Occipital lobe (tissue), 2 donors: ENCODE measurements around the gene PRPH. TPM values are rescaled to one million over a fixed set of nuclear protein-coding genes. Genes with fewer than 3 reads are reported as not detected.
A peak's percentile ranks its signal among the peaks of the same experiment; 100 is the strongest.
"Not testable (repeated sequence)": the region's sequence is repeated elsewhere in the genome, so short reads cannot be mapped to it uniquely, and the experiment has no call there.

Source experiments
- DNase-seq: peaks from one replicate; lab custom pipeline; 2025; lab: John Stamatoyannopoulos, UW
- total RNA-seq: library from RNA; depleted of rRNA; stranded (reverse); fragments of >200 nt; gene quantifications from one replicate; pipeline ENCODE4 v1.2.3, GENCODE V29; 2014

Gene PRPH
- total RNA-seq, 1 donor from 2014 or later, result not detected

DNA sequence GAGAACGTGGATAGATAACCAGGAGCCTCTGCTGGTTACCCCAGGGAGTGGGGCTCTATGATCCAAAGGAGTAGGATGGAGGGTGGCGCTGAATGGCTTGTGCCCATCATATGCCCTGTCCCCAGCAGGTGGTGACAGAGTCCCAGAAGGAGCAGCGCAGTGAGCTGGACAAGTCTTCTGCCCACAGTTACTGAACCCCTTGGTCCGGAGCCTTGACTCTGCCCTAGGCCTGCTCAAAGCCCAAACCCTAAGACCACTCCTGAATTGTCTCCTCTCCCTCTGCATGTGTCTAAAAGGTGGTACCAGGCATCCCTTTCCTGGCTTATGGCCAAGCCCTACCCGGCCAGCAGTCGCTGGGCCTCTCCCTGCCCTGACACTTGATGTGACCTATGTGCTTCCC, 3.2 kb downstream of the PRPH start:
- no peak for DNase-seq

DNA sequence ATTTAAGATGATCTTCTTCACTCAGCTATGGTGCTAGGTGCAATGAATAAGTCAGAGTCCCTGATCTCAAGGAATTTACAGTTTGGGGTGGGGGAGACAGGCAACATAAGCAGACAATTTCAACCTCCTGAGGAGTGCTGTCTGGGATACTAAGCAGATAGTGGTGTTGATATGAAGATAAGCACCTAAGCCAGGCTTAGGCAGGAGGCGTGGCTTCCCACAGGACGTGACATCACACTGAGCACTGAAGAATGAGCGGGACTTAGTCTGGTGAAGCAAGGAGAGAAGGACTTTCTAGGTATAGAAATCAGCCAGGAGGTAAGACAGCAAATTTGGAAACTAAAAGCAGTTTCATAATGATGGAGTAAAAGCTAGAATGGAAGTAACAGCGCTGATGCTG, 6.8 kb downstream of the PRPH start:
- DNase-seq, result no peak

DNA sequence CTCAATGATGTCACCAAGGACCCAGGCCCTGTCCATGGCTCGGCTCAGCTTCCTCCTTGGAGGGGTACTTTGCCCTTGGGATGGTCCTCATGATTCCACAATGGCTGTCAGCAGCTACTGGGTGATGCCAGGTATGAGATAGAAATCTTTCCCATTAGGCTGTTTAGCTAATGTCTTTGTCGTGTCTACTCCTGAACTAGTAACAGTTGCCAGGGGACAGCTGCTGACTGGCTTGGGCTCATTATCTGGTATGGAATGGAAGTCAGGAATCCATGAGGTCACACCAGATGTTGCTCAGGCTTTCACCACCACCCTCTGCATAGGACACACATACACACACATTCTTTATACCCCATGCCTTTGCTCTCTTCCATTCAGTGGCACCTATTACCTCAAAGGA, 9.2 kb downstream of the PRPH start:
- no peak for DNase-seq

DNA sequence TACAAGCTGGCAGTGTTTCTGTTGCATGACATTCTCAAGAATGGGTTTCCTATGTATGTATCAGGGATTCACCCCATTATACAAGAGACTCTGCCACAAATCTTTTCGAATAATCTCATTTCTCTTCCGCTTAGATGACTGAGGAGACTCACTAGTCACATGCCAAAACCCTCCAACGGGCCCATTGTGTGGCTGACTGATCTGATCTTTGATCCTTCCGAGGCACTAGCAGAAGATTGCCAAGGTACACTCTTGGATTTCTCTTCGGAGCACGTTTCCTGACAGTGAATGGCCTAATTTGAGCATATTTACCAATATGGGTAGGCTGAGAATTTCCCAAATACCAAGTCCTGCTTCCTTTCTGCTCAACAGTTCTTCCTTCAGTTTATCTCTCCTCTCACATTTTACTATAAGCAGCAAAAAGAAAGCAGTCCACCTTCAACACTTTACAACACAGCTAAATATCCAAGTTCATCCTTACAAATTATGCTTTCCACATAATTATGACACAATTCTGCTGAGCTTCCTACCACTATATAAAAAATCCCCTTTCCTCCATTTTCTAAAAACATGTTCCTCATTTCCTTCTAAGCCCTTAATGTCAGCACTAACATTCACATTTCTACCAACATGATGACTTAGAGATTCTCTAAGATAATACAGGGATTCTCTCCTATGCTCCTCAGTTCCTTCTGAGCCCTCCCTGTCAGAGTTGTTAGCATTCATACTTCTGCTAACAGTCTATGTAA, 11.0 kb downstream of the PRPH start:
- DNase-seq, result no peak

DNA sequence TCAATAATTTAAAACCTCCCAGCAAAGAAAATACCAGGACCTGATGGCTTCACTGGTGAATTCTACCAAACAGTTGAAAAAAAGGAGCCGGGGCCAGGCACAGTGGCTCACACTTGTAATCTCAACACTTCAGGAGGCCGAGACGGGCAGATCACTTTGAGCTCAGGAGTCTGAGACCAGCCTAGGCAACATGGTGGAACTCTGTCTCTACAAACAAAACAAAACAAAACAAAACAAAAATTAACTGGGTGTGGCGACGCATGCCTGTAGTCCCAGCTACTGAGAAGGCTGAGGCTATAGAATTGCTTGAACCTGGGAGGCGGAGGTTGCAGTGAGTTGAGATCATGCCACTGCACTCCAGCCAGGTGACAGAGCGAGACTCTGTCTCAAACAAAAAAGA, 14.4 kb downstream of the PRPH start:
- no peak for DNase-seq

DNA sequence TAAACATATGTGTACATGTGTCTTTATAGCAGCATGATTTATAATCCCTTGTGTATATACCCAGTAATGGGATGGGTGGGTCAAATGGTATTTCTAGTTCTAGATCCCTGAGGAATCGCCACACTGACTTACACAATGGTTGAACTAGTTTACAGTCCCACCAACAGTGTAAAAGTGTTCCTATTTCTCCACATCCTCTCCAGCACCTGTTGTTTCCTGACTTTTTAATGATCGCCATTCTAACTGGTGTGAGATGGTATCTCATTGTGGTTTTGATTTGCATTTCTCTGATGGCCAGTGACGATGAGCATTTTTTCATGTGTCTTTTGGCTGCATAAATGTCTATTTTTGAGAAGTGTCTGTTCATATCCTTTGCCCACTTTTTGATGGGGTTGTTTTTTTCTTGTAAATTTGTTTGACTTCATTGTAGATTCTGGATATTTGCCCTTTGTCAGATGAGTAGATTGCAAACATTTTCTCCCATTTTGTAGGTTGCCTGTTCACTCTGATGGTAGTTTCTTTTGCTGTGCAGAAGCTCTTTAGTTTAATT, 15.6 kb downstream of the PRPH start:
- not testable (repeated sequence) for DNase-seq

DNA sequence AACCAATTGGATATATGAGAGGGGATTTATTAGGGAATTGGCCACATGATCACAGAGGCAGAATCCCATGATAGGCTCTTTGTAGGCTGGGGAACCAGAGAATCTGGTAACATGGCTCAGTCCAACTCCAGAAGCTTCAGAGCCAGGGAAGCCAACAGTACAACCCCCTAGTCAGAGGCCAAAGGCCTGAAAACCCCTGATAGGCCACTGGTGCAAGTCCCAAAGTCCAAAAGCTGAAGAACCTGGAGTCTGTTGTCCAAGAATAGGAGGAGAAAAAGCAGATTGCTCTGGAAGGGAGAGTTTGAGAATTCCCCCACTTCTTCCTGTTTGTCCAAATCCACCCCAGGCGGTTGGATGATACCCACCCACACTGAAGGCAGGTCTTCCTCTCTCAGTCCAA, 19.9 kb downstream of the PRPH start:
- DNase-seq, result no peak

DNA sequence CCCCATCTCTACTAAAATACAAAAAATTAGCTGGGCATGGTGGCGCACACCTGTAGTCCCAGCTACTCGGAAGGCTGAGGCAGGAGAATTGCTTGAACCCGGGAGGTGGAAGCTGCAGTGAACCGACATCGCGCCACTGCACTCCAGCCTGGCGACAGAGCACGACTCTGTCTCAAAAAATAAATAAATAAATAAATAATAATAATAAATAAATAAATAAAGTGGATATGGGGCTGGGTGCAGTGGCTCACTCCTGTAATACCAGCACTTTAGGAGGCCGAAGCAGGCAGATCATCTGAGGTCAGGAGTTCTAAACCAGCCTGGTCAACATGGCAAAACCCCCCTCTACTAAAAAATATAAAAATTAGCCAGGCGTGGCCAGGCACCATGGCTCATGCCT, 22.2 kb downstream of the PRPH start:
- DNase-seq, result not testable (repeated sequence)

DNA sequence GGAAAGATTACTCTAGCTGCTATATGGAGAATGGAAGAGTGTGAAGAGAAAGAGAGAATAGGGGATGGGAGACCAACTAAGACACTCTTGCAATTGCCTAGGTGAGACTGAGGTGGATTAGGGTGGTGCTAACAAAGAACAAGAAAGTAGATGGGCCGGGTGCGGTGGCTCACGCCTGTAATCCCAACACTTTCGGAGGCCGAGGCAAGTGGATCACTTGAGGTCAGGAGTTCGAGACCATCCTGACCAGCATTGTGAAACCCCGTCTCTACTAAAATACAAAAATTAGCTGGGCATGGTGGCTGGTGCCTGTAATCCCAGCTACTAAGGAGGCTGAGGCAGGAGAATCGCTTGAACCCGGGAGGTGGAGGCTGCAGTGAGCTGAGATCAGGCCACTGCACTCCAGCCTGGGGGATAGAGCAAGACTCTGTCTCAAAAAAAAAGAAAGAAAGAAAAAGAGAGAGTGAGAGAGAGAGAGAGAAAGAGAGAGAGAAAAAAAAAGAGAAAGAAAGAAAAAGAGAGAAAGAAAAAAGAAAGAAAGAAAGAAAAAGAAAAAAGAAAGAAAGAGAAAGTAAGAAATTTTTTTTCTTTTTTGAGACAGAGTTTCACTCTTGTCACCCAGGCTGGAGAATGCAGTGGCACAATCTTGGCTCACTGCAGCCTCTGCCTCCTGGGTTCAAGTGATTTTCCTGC, 25.6 kb downstream of the PRPH start:
- not testable (repeated sequence) for DNase-seq

DNA sequence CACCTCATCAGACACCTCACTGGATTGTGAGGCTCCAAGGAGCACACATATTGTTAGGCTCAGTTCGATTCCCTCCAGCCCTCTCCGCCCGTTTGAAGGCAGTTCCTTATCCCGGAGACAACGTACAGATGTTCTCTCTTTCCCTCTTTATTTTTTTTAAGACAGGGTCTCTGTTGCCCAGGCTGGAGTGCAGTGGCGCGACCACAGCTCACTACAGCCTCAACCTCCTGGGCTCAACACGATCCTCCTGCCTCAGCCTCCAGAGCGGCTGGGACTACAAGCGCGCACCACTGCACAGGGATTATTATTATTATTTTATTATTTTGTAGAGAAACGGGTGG, 27.4 kb downstream of the PRPH start:
- DNase-seq, result no peak

DNA sequence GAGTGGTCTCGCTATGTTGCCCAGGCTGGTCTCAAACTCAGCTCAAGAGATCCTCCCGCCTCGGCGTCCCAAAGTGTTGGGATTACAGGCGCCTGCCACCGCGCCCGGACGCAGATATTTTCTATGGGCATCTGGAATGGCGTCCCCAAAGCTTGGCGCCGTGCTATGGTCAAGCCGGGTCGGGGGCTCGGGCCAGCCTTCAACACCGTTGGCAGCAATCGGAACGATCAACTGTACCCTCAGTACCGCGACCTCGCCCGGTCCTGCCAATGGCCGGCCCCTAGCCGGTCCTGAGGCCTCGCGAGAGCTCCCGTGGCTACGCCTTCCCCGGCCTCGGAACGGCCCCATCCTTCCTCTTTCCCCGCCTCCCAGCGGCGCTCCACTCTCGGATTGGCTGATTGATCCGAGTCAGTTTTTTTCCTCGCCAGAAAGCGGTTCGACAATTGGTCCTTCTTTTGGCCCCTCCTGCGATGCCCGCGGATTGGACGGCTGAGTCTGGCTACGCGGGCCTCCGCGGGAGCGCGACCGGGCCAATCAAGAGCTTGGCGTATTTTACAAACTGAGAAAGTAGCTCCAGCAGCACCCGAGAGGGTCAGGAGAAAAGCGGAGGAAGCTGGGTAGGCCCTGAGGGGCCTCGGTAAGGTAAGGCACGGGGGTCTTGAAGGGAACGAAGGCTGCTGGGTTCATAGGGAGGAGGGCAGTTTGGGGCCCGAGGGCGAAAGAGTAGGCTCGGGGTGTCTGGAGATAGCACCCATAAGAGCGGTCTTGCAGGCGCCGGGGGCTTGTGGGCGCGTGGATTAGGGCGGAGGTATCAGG, 28.0 kb downstream of the PRPH start, which contains the start of gene TROAP:
TSS of gene TROAP (plus strand) at position 548 of the 816 bp plus-strand sequence. CDS start 354 bp downstream, outside the sequence.
- DNase-seq, result peak; percentile 99

DNA sequence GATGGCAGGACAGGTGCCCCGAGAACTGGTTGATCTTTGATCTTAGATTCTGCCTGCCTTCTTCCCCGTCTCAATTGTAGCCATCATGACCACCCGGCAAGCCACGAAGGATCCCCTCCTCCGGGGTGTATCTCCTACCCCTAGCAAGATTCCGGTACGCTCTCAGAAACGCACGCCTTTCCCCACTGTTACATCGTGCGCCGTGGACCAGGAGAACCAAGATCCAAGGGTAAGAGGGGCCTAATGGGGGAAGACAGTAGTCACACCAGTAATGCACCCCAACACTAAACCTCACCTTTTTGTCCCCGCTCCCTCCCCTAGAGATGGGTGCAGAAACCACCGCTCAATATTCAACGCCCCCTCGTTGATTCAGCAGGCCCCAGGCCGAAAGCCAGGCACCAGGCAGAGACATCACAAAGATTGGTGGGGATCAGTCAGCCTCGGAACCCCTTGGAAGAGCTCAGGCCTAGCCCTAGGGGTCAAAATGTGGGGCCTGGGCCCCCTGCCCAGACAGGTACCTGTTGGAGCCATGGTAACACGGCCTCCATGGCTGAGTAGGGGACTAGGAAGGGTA, 28.7 kb downstream of the PRPH start:
- DNase-seq, result no peak

DNA sequence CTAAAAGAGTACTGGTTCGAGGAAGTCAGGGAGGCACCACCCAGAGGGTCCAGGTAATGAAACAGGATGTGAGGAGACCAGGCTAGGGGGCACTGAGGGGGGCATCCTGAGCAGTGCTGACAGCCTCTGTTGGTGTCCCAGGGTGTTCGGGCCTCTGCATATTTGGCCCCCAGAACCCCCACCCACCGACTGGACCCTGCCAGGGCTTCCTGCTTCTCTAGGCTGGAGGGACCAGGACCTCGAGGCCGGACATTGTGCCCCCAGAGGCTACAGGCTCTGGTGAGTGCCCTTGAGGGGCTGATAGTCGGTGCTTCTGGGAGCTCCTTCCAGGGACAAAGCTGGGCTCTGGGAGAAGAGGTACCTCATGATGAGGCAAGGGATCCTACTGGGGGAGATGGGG, 30.7 kb downstream of the PRPH start:
- DNase-seq, result no peak

DNA sequence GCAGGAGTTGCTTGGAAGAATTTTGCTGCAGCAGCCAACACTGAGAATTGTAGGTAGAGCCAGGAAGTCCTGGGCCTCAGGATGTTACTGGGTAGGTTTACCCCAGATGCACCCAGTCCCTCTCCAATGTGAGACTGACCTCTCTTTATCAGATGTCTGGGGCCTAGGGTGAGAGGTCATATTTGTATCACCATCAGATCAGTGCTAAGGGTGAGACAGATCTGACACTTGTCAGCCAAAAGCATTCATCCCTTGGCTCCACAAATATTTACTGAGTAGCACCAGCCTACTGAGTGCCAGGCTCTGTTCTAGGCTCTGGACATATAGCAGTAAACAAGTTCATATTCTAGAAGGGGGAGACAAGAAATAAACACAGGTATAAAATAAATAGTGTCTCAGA, 32.4 kb downstream of the PRPH start:
- no peak for DNase-seq

DNA sequence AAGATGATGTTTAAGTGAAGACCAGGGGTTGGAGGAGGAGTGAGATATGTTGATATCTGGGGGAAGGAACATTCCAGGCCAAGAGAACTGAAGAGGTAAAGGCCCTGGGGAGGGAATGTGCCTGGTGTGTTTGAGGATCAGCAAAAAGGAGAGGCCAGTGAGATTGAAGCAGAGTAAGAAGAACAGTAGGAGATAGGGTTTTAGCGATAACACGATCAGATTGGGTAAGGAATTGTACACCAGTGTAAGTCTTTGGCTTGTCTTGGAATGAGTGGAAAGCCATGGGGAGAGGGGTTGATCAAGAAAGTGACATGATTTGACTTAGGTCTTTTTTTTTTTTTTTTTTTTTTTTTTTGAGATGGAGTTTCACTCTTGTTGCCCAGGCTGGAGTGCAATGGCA, 32.9 kb downstream of the PRPH start:
- DNase-seq, result no peak

DNA sequence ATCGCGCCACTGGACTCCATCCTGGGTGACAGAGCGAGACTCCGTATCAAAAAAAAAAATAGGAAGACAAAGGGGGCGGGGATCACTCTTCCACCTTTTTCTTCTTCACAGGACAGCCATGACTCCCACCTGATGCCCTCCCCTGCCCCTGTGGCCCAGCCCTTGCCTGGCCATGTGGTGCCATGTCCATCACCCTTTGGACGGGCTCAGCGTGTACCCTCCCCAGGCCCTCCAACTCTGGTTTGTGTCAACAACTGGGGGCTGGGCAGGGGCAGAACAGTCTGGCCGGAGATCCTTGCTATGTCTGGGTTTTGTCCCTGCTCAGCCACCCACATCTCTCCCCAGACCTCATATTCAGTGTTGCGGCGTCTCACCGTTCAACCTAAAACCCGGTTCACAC, 33.9 kb downstream of the PRPH start:
- no peak for DNase-seq

DNA sequence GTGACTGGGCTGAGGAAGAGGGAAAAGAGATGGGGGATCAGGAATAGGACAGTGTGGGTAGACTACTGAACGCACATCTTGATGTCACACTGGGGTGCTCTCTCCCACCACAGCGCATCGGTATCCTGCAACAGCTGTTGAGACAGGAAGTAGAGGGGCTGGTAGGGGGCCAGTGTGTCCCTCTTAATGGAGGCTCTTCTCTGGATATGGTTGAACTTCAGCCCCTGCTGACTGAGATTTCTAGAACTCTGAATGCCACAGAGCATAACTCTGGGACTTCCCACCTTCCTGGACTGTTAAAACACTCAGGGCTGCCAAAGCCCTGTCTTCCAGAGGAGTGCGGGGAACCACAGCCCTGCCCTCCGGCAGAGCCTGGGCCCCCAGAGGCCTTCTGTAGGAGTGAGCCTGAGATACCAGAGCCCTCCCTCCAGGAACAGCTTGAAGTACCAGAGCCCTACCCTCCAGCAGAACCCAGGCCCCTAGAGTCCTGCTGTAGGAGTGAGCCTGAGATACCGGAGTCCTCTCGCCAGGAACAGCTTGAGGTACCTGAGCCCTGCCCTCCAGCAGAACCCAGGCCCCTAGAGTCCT, 35.2 kb downstream of the PRPH start:
- DNase-seq, result no peak

DNA sequence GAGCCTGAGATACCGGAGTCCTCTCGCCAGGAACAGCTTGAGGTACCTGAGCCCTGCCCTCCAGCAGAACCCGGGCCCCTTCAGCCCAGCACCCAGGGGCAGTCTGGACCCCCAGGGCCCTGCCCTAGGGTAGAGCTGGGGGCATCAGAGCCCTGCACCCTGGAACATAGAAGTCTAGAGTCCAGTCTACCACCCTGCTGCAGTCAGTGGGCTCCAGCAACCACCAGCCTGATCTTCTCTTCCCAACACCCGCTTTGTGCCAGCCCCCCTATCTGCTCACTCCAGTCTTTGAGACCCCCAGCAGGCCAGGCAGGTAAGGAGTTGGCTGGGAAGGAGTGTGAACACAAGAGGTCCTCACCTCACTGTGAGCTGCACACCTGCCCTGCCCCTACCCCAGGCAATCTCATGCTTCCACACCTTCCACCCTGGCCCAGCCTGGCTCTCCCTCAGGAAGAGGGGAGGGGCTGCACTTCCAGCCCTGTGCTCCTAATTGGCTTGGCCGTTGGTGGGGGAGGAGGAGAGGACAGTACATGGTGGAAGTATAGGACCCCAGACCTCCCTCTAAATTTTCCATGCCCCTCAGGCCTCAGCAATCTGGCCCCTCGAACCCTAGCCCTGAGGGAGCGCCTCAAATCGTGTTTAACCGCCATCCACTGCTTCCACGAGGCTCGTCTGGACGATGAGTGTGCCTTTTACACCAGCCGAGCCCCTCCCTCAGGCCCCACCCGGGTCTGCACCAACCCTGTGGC, 35.9 kb downstream of the PRPH start:
- DNase-seq, result no peak

DNA sequence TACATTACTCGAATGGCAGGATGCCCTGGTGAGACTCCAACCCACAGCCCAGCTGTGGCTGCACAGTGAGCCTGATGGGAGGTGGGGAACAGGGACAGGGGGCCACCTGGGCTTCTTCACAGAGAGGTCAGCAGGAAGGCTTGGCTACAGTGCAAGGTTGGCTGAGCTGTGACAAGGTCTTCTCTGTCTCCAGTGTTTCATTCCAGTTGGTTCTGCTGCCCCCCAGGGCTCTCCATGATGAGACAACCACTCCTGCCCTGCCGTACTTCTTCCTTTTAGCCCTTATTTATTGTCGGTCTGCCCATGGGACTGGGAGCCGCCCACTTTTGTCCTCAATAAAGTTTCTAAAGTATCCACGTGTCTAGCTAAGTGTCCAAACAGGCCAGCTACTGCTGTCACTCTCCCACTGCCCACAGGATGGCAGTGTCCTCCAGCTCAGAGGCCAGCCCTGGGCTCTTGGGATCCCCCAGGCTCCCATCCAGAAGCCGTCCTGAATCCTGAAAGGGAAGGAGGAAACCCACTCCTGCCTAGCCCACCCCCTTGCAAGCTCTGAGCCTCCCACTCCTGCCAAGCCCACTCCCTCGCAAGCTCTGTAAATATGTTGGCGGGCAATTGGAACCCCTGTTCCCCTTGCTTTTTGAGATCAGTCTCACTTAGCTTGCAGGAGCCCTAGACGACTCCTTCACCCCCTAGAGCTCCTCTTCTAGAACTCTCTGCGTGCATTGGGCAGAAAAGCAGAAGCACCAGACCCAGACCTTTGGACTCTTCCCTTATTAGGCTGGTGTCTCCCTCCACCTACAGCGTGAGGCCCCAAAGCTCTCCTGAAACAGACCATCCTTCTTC, 36.7 kb downstream of the PRPH start:
- DNase-seq, result peak; percentile 17

DNA sequence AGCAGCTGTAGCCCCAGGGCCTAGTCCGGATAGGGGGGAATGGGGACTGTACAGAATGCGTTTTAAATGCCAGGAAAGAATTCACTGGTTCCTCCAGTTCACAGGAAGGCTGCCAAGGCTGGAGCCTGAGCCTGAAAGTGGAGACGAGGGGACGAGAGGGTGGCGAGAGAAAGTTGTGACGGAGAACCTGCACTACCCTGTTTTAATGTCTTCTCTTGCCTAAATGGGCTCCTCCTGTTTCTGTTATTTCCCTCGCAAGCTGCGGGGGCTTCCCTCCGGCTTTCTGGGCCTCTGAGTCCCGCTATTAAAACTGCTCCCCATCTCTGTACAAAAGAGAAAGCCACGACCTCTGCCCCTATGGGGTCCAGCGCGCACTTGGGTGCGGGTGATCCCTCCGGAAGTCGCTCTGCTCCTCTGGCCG, 37.5 kb downstream of the PRPH start:
- no peak for DNase-seq
